HG02870 (cell line): ENCODE data around the gene ACACA.
A peak's percentile ranks its signal among the peaks of the same experiment; 100 is the strongest.
"Not testable (repeated sequence)": the region's sequence is repeated elsewhere in the genome, so short reads cannot be mapped to it uniquely, and the experiment has no call there.

Source experiments
- ATAC-seq: cut with Tn5 transposase; IDR thresholded peaks from one replicate; pipeline ENCODE4 v1.9.1; 2021; ENCODE audit warnings: mild to moderate bottlenecking, moderate library complexity; ENCODE audit not compliant: unreplicated experiment

The ACACA gene

DNA sequence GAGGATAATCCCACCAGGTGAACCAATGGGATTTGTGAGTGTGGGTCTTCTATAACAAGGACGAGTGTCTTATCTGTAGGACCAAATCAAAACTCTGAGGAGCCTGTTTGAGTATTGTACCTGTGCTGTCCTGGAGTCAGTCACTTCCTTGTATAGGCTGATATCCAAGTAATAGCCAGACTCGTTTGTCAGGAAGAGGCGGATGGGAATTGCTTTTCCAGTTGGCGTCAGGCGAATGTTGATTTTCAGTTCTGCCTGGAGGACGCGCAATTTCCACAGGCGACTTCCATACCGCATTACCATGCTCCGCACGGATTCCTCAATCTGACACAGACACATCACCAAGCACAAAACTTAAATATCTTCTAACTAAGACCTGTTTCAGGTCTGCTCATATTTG, 218.5 kb downstream of the ACACA start:
- ATAC-seq, result no peak

DNA sequence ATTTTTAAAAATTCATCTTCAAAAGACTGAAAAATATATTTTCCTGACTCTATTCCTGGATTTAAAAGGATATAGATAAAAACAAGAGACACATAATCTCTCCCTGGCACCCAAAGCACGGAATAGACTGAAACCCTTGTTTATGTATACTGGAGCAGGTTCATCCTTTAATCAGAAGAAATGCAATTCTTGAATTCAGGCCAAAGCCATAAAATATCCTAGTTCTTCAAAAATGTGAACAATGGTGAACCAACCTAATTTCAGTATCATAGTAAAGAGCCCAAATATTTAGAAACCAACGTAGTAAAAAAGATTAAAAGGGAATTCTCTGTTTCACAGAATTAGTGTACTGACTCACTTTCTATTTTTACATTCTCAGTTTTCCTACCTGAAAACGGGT, 219.4 kb downstream of the ACACA start:
- no peak for ATAC-seq

DNA sequence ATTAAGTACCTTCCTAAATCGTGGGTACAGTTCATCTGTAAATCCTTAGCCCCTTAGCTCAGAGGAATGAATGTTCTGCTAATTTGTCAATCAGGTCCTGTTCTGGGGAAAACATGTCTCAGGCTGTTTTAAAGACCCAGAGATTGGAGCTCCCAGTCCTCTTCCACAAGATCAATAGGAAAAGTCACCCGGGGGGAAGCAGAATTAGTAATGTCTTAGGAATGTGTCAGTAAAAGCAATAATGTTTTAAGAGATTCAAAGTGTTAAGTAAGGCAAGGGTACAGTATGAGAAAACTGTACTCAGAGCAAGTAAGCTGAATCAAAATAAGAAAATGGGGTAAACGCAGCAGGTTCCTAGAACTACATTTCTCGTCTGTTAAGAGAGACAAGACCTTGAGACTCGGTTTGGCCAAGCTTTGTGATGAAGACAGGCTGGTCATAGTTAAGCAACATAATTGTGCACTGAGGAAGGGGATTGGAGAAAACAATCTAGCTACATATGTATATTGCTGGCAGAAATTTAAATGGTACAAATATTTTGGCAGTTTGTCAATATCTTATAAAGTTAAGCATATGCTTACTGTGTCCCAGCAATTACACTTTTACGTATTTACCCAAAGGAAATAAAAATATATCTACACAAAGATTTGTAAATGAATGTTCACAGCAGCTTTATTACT, 223.7 kb downstream of the ACACA start:
- ATAC-seq, result no peak

DNA sequence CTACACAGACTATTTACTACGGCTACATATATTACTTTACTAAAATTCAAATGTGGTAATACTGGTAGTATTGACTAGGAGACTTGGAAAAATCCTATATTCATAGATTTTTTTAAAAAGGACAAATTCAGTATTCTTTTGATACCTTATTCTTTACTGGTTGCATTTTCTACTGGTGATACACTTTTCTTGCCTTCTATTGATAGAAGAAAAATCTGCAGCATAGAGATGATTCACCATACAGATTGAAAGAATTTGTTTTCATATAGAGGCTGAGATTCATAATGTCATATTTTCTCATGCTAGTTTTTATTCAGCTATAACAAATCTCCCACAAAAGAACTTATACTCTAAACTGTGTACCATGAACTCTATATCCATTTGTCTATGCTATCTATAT, 226.3 kb downstream of the ACACA start:
- ATAC-seq, result no peak

DNA sequence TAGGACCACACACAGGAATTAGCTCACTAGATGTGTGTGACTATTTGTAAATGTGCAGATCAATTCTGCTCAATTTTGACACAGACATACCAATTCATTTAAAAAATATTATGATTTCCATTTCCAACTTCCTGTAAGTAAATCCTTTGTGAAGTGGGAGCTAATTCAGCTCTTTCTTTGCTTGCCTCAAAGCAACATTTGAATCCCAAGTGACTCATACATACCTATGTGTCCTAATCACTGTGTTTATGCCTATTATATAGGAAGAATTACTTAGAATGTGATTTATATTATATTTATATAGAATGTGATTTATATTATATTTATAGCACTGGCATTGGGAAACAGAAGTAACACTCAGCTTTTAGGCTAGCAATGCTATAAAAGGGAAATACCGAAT, 226.7 kb downstream of the ACACA start:
- no peak for ATAC-seq

DNA sequence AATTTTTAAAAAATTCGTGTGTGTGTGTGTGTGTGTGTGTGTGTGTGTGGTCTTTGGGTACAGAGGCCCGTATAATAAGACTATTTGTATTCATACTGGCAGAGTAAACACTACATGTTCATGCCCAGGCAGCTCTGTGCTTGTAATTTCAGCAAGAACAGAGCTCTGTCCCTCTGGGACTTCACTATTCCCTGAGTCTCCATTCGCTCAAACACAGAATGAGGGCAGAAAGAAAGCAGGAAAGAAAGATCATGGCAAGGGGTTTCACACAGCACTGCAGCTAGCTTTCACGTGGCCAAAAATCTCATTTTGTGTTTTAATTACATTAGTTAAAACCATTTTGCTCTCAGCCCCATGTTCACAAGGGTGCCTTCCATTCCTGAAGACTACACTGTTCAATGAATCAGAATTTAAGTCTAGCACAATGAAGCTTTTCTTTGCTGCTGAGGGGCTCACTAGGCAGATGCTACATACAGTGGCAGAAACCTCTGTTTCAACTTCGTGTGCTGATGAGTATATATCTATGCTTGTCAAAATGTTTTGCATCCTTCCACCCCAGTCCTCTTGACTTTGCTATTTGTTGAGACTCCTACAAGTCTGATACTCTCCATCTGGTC, 229.3 kb downstream of the ACACA start:
- no peak for ATAC-seq

DNA sequence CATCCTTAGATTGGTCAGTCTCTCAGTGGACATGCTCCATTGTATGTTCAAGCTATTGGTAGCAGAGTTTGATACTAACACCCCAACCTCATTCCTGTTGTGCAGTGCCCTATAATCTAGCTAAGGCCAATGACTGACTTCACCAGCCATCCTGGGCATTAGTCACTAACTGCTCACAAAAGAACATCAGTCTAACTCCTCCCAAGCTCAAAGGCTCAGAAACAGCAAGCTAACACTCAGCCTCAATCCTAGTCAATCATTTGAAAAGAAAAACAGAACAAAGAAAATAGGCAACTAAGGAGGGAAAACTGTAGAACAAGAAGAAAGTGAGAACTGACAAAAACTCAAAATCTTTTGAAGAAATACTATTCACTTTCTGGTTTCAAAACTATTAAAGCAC, 229.9 kb downstream of the ACACA start:
- ATAC-seq, result no peak

DNA sequence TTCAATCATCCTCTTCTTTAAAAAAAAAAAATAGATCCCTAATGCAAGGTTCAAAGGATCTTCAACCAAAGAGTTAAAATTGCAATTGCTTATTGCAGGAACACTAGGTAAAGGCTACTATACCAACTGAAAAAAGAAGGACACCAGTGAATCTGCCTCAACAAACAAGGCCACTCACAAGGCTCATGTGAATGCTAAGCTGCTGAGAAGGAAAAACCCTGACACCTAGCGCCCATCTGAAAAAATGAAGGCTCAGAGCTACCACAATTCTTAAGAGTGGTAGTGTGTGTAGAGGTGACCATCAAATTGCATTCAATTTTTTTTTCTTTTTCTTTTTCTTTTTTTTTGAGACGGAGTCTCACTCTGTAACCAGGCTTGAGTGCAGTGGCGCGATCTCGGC, 232.4 kb downstream of the ACACA start:
- ATAC-seq, result no peak

DNA sequence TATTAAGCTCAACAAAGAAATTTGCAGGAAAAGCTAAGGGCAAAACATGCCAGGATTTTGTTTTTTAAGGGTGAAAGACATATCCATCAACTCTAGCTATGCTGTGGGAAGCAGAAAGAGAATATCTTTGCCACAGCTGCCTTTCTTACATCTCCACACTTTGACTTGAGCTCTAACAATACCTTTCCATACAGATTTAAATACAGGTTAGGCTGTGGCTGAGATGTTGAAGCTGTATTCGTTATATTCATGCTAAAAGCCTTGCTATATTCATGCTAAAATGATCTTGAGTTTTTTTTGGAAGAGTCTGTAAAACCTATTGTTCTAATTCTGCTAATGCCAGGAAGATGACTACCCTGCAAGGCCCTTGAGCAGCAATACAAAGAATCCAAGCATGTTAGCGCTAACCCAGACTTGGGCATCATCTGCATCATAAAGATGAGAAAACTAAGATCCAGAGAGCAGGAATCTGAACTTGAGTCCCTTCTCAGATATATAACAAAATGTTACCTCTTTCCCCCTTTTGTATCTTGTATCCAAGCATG, 235.7 kb downstream of the ACACA start:
- no peak for ATAC-seq

DNA sequence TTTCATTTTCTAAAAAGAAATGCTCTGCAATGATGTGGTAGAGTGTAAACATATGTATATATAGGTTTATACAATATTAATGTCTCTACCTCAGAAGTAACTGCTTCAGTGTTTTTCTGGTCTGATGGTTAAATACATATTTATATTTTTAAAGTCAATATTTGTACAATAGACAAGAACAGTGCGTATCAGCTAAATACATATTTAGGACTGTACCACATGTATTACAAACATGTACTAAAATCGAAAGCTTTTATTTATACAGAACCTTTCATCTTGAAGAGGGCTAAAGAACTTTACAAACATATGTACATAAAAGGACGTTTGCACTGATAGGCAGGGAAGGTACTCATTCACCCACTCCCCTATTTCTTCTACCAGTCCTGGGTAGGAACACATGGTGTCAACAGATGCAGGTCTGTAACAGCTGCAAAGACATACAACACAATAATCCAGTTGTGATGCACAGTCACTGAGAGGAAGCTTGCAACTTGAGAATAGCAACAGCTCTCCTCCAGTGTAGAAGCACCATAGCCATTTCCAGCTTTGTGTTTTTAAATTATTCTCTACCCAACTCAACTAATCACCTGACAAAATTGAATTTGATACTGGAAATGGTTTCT, 237.8 kb downstream of the ACACA start:
- no peak for ATAC-seq

DNA sequence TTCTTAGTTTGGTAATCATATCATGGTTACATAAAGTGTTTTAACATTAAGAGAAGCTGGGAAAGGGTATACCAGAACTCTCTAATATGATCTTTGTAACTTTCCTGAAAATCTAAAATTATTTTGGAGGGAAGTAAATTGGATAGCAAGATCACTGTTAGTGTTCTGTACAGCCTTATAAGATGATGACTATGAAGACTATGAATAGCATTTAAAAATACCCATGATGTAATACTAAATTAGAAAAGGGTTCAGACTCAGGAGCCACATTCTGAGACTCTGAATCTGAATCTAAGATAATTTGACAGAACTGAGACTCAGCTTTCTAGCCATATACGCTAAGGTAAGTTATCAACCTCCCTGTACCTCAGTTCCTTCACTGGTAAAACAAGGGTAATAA, 238.9 kb downstream of the ACACA start:
- no peak for ATAC-seq

DNA sequence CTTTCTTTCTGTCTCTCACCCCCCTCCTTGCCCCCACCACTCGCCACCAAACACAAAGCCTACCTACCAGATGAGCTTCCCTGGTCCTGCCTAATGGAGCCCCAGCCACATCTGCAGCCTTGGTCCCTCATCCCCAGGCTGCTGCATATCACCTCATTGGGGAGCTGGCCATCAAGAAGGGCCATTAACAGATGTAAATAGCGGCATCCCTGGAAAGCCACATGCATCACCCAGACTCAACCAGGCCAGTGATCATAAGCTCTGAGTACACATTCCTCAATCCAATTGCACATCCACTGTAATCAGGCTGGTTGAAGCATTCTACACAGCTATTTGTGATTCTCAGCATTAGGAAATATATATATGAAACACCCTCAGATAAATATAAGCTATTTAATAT, 242.6 kb downstream of the ACACA start:
- no peak for ATAC-seq

DNA sequence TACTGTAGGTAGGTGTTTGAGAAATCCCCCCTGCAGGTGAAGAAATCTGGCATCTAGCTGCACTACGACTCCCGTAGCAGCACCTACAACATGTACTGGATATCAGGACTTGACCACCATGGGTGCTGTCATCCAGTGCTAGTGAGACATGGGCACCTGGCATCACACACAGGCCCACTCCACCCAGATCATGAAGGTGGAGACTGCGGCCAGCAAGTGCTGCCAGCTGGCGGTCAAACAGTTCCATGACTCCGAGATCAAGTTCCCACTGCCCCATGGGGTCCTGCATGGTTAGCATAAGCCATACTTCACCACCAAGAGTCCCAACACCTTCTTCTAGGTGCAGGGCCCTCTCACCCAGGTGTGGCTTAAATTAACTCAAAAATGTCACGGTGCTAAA, 243.8 kb downstream of the ACACA start:
- ATAC-seq, result no peak

DNA sequence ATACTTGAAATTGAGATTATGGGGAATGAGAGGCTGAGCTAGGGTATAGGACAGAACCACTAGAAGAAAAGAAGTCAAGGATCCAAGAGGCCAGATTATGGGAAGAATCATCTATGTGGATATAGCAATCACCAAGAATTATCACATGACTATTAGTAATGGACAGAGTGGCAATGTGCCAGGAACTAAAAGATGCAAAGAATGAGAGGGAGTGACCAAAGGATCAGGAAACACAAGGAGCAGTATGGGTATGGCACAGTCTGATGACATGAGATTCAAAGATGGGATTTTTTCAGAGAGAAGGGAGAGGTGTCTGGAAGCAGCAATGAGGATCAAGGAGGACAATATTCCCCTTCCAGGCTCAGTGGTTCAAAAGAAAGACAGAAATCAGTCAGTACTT, 245.7 kb downstream of the ACACA start:
- ATAC-seq, result no peak

DNA sequence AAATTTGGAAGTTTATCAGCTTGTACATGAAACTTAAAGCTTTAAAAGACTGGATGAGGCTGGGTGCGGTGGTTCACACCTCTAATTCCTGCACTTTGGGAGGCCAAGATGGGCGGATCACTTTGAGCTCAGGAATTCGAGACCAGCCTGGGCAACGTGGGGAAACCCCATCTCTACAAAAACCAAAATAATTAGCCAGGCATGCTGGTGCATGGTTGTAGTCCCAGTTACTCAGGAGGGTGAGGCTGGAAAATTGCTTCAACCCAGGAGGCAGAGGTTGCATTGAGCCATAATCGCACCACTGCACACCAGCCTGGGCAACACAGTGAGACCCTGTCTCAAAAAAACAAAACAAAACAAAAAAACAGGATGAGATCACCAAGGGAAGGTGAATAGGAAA, 248.3 kb downstream of the ACACA start:
- no peak for ATAC-seq

DNA sequence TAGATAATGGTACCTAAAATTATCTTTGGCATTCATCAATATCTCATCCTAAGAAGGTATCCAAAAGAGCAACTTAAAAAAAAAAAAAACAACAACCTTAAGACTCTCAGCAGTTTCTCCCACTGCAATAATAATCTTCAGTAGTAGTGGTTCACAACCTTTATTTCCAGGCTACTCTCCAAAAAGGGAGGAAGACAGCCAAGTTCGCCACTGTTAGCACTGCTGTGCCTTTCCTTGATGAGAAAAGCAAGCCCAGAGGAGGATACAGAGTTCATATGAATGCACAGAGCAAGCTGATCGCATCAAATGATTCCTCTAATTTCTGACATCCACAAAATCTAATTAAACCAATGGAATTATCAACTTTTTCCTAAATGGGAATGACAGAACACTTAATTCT, 258.5 kb downstream of the ACACA start:
- no peak for ATAC-seq

DNA sequence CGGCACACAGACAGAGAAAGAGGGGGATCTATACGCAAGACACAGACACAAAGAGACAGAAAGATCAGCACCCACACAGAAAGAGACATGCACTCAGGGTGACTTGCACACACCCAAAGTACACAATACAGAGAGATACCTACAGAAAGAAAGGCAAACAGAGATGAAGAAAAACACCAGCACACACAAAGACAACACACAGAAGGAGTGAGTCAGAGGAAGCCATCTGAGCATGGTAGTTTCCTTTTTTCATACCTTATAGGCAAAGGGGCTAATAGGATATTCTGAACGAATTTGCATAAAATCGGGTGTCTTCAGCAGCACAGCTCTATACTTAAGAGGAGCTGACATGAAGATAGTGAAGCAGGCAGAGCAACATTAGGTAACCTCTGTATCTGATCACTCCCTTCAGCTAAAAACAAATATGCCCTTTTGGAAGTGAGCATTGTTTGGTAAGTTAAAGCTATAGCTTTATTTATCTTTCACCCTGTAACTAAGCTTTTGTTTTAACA, 259.3 kb downstream of the ACACA start:
- peak; percentile 65 for ATAC-seq

DNA sequence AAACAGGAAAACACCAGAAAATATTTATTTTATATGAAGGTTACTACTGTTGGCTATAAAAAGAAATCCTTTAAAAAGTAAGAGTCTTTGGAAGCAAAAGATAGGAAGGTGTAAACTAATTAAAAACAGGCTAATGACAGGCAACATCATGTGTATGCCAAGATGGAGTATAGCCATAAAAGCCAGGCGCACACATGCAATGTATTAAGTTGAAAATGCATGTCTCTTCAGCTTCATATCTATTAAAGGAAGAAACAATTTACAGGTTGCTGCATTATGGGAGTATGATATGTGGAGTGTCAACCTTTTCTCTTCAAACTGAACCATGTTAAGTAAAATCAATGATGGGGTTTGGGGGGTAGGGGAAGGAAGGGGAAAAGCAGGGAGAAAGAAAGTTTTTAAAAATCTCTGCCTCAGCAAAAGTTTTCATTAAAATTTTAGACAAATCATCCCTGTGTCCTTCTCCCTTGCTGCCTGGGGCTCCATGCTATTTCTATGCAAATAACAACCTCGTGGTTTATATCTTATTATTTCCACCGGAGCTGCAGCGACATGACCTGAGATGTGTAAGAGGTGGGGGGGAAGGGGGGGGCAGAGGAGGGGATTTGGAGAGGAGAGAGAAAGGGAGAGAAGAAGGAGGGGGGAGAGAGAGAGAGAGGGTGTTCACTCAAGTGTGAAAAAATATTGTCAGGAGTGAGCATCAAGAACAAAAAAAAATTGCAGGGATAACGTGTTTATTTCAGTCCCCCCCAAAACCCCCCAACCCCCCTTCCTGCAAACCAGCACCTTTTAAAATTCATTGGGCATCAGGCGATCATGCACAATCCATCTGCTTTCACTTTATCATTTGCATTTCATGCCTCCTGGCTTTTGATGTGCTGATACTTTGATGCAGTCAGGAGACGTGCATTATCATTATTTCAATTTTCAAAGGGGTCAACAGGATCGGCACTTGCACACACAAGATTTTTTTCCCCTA, 260.3 kb downstream of the ACACA start:
- ATAC-seq, result no peak

DNA sequence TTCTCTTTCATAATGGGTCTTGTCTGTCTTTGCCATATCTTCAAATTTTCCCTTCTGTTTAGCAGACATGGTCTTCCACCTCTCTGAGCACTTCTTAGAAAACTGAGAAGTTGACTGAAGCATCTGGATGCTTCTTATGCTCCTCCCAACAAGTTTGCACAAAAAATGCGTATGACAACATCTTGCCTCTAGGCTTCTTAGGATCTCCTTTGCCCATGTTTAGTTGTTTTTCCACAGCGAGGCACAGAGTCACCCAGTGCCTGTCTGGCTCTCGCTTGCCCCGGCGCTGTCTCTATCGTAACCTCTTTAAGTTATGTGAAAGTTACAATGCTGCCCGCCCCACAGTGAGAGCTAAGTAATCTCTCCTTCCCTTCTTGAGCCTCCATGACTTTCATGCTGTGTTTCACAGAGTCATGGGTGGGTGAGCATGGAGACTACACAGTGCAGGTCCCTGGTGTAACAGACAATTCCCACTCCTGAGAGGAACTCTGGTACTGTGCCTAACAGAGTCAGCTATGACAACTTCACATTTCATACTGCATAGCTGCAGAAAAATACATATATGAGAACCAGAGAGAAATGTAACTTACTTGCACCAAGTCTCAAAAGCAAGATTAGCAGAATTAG, 262.4 kb downstream of the ACACA start:
- no peak for ATAC-seq

DNA sequence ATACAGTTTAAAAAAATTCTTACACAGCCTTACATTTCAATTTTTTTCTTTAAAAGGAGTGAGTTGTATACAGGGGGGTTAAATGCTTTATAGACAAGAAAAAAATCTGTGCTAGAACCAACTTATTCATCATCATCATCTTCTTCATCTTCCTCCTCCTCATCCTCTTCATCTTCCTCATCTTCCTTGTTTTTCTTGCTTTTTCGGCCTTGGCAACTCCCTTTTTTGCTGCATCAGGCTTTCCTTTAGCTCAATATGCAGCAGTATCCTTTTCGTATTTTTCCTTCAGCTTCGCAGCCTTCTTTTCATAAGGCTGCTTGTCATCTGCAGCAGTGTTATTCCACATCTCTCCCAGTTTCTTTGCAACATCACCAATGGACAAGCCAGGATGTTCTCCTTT, 263.1 kb downstream of the ACACA start:
- ATAC-seq, result not testable (repeated sequence)
